AG04449 (cell line): ENCODE data around the gene ITGB1BP2.
A peak's percentile ranks its signal among the peaks of the same experiment; 100 is the strongest.

Source experiments
- CTCF ChIA-PET: fragments of 350-600 bp; formaldehyde crosslinking; extraction: SDS; loops from one replicate; lab custom pipeline; 2021; ENCODE audit warnings: antibody characterized with exemption; lab: Yijun Ruan, JAX
- POLR2A ChIA-PET: fragments of 400-600, 350-600 bp; formaldehyde crosslinking; extraction: SDS; loops from one replicate; lab custom pipeline; 2020; ENCODE audit warnings: antibody characterized with exemption, inconsistent platforms; lab: Yijun Ruan, JAX
- DNase-seq: peaks from one replicate; pipeline ENCODE4 v3.0.0-alpha.2; 2010; ENCODE audit warnings: low read depth, low spot score
- H3K4me3 ChIP-seq: 2 replicates; pipeline ENCODE4 v1.5.1; 2011; ENCODE audit warnings: low read depth, mild to moderate bottlenecking, control low read depth, low read length
- TF ChIP-seq, protein P1 (sequence below): IDR thresholded peaks from one replicate; pipeline ENCODE4 v1.5.1; 2011; ENCODE audit warnings: mild to moderate bottlenecking, moderate library complexity, low read length, control low read depth, inconsistent platforms; ENCODE audit not compliant: insufficient read depth; ENCODE audit errors: missing control alignments

The ITGB1BP2 gene

DNA sequence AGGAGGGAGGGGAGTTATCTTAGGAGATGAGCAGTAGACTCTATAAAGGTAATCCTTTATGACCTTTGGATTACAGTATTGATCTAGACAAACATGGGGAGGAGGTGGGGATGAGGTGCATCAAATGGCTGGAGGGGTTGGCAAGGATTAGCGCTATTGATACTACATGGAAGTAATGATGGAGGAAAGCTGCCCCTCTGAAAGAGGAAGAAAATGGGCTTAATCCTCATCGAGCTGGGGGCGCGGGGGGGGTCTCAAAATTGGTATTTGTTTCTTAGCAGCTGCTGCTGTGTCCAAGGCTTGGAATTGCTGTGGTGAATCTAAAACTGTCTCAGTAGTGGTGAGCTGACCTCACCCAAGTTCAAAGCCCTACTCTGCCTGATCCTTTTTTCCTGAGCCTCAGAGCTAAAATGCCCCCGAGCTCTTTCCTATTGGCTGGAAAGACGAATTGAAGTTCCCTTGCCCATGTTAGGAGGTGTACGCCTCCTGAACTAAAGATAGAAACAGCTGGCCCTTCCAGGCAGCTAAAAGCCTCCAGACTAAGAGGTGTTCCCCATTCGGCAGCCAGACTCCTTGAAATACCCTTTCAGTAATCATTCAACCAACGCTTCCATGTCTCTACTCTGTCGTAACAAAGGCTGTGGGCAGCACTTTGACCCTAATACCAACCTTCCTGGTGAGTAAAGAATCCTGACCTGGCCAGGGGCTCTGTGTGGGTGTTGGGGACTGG, at the start of gene ITGB1BP2:
ITGB1BP2 (plus strand) TSS at position 556 of the 730 bp plus-strand sequence; CDS start at position 613, 57 bp downstream.
- peak within 1 kb of the TSS; percentile 42 for H3K4me3 ChIP-seq
- ChIA-PET CTCF (no interaction called here), POLR2A (interaction anchor here (0.8 kb wide), 1 partner anchor 18 kb away, joined by 4 read pairs; the partner anchor contains the start of gene NONO)
- TF ChIP-seq, protein P1, sequence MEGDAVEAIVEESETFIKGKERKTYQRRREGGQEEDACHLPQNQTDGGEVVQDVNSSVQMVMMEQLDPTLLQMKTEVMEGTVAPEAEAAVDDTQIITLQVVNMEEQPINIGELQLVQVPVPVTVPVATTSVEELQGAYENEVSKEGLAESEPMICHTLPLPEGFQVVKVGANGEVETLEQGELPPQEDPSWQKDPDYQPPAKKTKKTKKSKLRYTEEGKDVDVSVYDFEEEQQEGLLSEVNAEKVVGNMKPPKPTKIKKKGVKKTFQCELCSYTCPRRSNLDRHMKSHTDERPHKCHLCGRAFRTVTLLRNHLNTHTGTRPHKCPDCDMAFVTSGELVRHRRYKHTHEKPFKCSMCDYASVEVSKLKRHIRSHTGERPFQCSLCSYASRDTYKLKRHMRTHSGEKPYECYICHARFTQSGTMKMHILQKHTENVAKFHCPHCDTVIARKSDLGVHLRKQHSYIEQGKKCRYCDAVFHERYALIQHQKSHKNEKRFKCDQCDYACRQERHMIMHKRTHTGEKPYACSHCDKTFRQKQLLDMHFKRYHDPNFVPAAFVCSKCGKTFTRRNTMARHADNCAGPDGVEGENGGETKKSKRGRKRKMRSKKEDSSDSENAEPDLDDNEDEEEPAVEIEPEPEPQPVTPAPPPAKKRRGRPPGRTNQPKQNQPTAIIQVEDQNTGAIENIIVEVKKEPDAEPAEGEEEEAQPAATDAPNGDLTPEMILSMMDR = no peak
- DNase-seq = no peak

GRCh38 chrX:71252221-71252620, 49.3 kb upstream of the ITGB1BP2 start:
- CTCF ChIA-PET = no interaction called here
- DNase-seq = no peak
- TF ChIP-seq, protein P1 = no peak
- POLR2A ChIA-PET = no interaction called here
- peak overlapping the region; percentile 74 for H3K4me3 ChIP-seq

DNA sequence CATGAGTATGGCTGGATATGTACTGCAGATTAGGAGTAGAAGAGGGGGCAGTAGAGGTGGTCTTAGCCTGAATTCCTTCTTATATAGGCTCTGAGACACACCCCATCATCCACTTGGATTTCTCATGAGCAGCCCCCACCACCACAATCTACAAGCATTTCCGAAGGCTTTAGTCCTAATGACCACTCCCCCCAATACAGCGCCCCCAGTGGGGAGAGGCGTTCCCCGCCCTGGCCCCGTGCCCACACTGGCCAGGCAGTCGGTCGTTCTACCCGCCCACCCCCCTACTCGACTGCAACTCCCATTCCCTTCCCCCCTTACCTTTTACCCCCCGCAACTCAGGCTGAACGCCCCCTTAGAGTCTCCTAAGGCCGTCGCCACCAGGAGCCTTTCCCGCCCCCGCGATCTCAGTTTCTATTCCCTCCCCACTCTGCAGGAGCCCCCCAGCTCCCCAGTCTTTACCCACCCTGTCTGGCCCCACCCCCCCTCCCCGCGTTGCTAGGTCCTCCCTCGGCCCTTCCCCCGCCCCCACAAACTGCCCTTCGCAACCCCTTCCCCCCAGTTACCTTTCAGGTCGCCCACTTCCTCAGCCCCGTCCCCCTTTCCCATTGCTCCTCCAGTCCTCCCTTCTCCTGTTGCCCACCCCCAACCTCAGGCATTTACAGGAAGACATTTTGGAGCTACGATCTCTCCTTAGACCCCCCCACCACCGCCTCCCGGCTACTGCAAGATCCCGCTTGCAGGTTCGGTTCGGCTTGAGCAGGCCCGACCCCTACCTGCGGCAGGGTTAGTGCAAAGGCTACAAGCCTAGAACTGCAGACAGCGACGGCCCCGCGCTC, 48.1 kb upstream of the ITGB1BP2 start:
- DNase-seq = no peak
- CTCF ChIA-PET = interaction anchor here (0.6 to 1.7 kb wide), 2 partner anchors 25 to 82 kb away, joined by 3 to 5 read pairs; no protein-coding TSS in a partner anchor
- peak overlapping the region; percentile 74 for H3K4me3 ChIP-seq
- TF ChIP-seq, protein P1 = peak; percentile 57
- POLR2A ChIA-PET = interaction anchor here (0.6 to 1.0 kb wide), 2 partner anchors 9 to 113 kb away, joined by 3 read pairs; partner anchors contain the start of gene TAF1

- TF ChIP-seq, protein P1 = no peak
- no peak for DNase-seq
- H3K4me3 ChIP-seq = peak within 1 kb of the TSS; percentile 74
- ChIA-PET CTCF (interaction anchor here (0.9 to 1.7 kb wide), 2 partner anchors 26 to 29 kb away, joined by 3 to 5 read pairs; partner anchors contain the start of gene NONO), POLR2A (interaction anchor here (0.6 to 1.1 kb wide), 5 partner anchors 10 to 114 kb away, joined by 3 to 5 read pairs (median 3); partner anchors contain the start of gene TAF1)
These were observed 47.2 kb upstream of the ITGB1BP2 start, which contains the start of gene ZMYM3 for GRCh38 chrX:71254092-71254963. Gene ZMYM3 (minus strand): TSS chrX:71254140. CDS start chrX:71253255, 885 bp downstream.

GRCh38 chrX:71256051-71256450, 45.5 kb upstream of the ITGB1BP2 start:
- ChIA-PET CTCF (no interaction called here), POLR2A (no interaction called here)
- H3K4me3 ChIP-seq = no peak overlapping the region
- TF ChIP-seq, protein P1 = no peak
- DNase-seq = no peak
